H1 (cell line): Measurements from ENCODE around the gene IL4. TPM values are rescaled to one million over a fixed set of nuclear protein-coding genes. Genes with fewer than 3 reads are reported as not detected.

Experiments used
- CTCF ChIA-PET: fragments of 300-600 bp; sonication (Branson Sonifier 250); formaldehyde crosslinking; loops from one replicate; lab custom pipeline; 2021; ENCODE audit not compliant: partially characterized antibody; lab: Charles Lee
- POLR2A ChIA-PET: fragments of 300-600 bp; sonication (Branson Sonifier 250); formaldehyde crosslinking; loops from one replicate; lab custom pipeline; 2021; ENCODE audit warnings: inconsistent platforms; ENCODE audit not compliant: partially characterized antibody; lab: Charles Lee
- DNase-seq, 2 experiments: peaks; one replicate each; pipeline versions ENCODE4 v3.0.0 to v3.0.0-alpha.2; 2010 to 2022; ENCODE audit warnings: low spot score in 2 of 2, low read depth in 1 of 2, mixed read lengths in 1 of 2
- FAIRE-seq: peaks from 2 replicates; lab custom pipeline; 2011; peaks lifted over from hg19 to GRCh38; lab: Jason Lieb, UNC
- H2AFZ ChIP-seq: 2 replicates; pipeline ENCODE4 v1.8.1; 2012; ENCODE audit warnings: low read length, inconsistent platforms
- H2AK5ac ChIP-seq: 2 replicates; pipeline ENCODE4 v1.6.1; 2013; ENCODE audit warnings: low read depth, low read length
- H2BK120ac ChIP-seq: replicated peaks from 2 replicates; pipeline ENCODE3; 2013; ENCODE audit warnings: low read depth, low read length, inconsistent platforms
- H2BK12ac ChIP-seq: 2 replicates; pipeline ENCODE4 v1.6.1; 2013; ENCODE audit warnings: low read depth, low read length
- H2BK15ac ChIP-seq: 2 replicates; pipeline ENCODE4 v1.6.1; 2013; ENCODE audit warnings: low read length
- H2BK20ac ChIP-seq: 2 replicates; pipeline ENCODE4 v1.6.1; 2013; ENCODE audit warnings: low read length
- H2BK5ac ChIP-seq: 2 replicates; pipeline ENCODE4 v1.6.1; 2013; ENCODE audit warnings: low read depth, low read length
- H3K14ac ChIP-seq: 2 replicates; pipeline ENCODE4 v1.6.1; 2013; ENCODE audit warnings: inconsistent platforms; ENCODE audit not compliant: insufficient read length
- H3K18ac ChIP-seq: 2 replicates; pipeline ENCODE4 v1.6.1; 2013; ENCODE audit warnings: low read length; ENCODE audit errors: extremely low read depth
- H3K23ac ChIP-seq: 2 replicates; pipeline ENCODE4 v1.6.1; 2013; ENCODE audit warnings: inconsistent platforms; ENCODE audit not compliant: insufficient read length
- H3K23me2 ChIP-seq: 2 replicates; pipeline ENCODE4 v1.6.1; 2013; ENCODE audit warnings: low read depth, low read length
- H3K27ac ChIP-seq: 2 replicates; pipeline ENCODE4 v1.6.1; 2011; ENCODE audit warnings: low read depth, low read length, inconsistent platforms
- H3K27me3 ChIP-seq, 4 experiments: replicated peaks in 1 of 4; 1 replicate in 1 of 4; 2 replicates in 3 of 4; pipeline versions ENCODE4 v1.6.1 to v1.8.1; 2011 to 2013; ENCODE audit warnings: low read length in 3 of 4, mild to moderate bottlenecking in 3 of 4, inconsistent platforms in 2 of 4, mixed read lengths in 2 of 4, moderate library complexity in 1 of 4; ENCODE audit not compliant: control insufficient read depth in 3 of 4, insufficient read depth in 3 of 4; ENCODE audit errors: extremely low read depth in 1 of 4
- H3K36me3 ChIP-seq, 4 experiments: 2 replicates each; pipeline versions ENCODE4 v1.6.1 to v1.8.1; 2011 to 2013; ENCODE audit warnings: mild to moderate bottlenecking in 4 of 4, low read length in 3 of 4, moderate library complexity in 2 of 4, control low read depth in 1 of 4, inconsistent platforms in 1 of 4; ENCODE audit not compliant: insufficient read depth in 4 of 4, control insufficient read depth in 2 of 4
- H3K4ac ChIP-seq: replicated peaks from 2 replicates; pipeline ENCODE3; 2013; ENCODE audit warnings: low read length, low read depth, mixed read lengths, inconsistent platforms; ENCODE audit not compliant: insufficient read length
- H3K4me1 ChIP-seq, 4 experiments: replicated peaks in 1 of 4; 1 replicate in 1 of 4; 2 replicates in 3 of 4; pipeline versions ENCODE4 v1.6.1 to v1.8.1; 2011 to 2013; ENCODE audit warnings: low read length in 3 of 4, inconsistent platforms in 2 of 4, mixed read lengths in 1 of 4; ENCODE audit not compliant: insufficient read depth in 4 of 4, control insufficient read depth in 3 of 4
- H3K4me2 ChIP-seq, 2 experiments: 2 replicates each; pipeline versions ENCODE4 v1.6.1 to v1.8.1; 2011 to 2013; ENCODE audit warnings: low read depth in 2 of 2, low read length in 2 of 2, control low read depth in 1 of 2, inconsistent platforms in 1 of 2, mild to moderate bottlenecking in 1 of 2; ENCODE audit not compliant: insufficient read depth in 1 of 2
- H3K4me3 ChIP-seq, 4 experiments: fragments of 200-600, 300-600 bp in 1 of 4; sonication (generic), shearing (Covaris generic), sonication (Bioruptor Twin) in 1 of 4; 2 replicates each; pipeline versions ENCODE4 v1.5.1 to v1.8.1; 2011 to 2016; ENCODE audit warnings: low read length in 4 of 4, low read depth in 3 of 4, control low read depth in 2 of 4, inconsistent platforms in 2 of 4, mild to moderate bottlenecking in 2 of 4, mixed read lengths in 1 of 4, moderate library complexity in 1 of 4; ENCODE audit not compliant: insufficient read depth in 2 of 4; ENCODE audit errors: extremely low read depth in 1 of 4
- H3K56ac ChIP-seq: replicated peaks from 2 replicates; pipeline ENCODE3; 2013; ENCODE audit warnings: low read depth, mild to moderate bottlenecking, mixed read lengths, low read length, inconsistent platforms; ENCODE audit not compliant: insufficient read length
- H3K79me1 ChIP-seq: 2 replicates; pipeline ENCODE4 v1.6.1; 2013; ENCODE audit warnings: low read depth, low read length, control low read depth
- H3K79me2 ChIP-seq, 2 experiments: 2 replicates each; pipeline versions ENCODE4 v1.6.1 to v1.8.1; 2012 to 2013; ENCODE audit warnings: low read length in 2 of 2, mild to moderate bottlenecking in 2 of 2, inconsistent platforms in 1 of 2; ENCODE audit not compliant: insufficient read depth in 2 of 2, control insufficient read depth in 1 of 2
- H3K9ac ChIP-seq, 4 experiments: replicated peaks in 1 of 4; 1 replicate in 1 of 4; 2 replicates in 3 of 4; pipeline versions ENCODE4 v1.6.1 to v1.8.1; 2011 to 2013; ENCODE audit warnings: low read depth in 3 of 4, low read length in 3 of 4, control low read depth in 2 of 4, mild to moderate bottlenecking in 2 of 4, moderate library complexity in 2 of 4, inconsistent platforms in 1 of 4; ENCODE audit errors: extremely low read depth in 1 of 4
- H3K9me3 ChIP-seq, 2 experiments: 2 replicates each; pipeline versions ENCODE4 v1.6.1 to v1.8.1; 2012 to 2013; ENCODE audit warnings: mild to moderate bottlenecking in 2 of 2, moderate library complexity in 2 of 2, control low read depth in 1 of 2, inconsistent platforms in 1 of 2, low read depth in 1 of 2, low read length in 1 of 2, mixed read lengths in 1 of 2; ENCODE audit not compliant: insufficient read depth in 2 of 2
- H4K20me1 ChIP-seq, 2 experiments: replicated peaks in 1 of 2; 2 replicates each; pipeline versions ENCODE3 to v1.8.1; 2011 to 2013; ENCODE audit warnings: inconsistent platforms in 2 of 2, low read length in 2 of 2, mild to moderate bottlenecking in 1 of 2; ENCODE audit not compliant: insufficient read depth in 2 of 2, control insufficient read depth in 1 of 2
- H4K5ac ChIP-seq: 2 replicates; pipeline ENCODE4 v1.6.1; 2013; ENCODE audit warnings: low read length, low read depth, mixed read lengths, inconsistent platforms; ENCODE audit not compliant: insufficient read length
- H4K8ac ChIP-seq: 2 replicates; pipeline ENCODE4 v1.8.0; 2013; ENCODE audit warnings: mild to moderate bottlenecking, moderate library complexity, low read length, inconsistent platforms; ENCODE audit not compliant: insufficient read depth; ENCODE audit errors: extremely low read depth
- H4K91ac ChIP-seq: replicated peaks from 2 replicates; pipeline ENCODE3; 2013; ENCODE audit warnings: low read length, mixed read lengths, inconsistent platforms; ENCODE audit not compliant: insufficient read length
- CHD2 ChIP-seq: IDR thresholded peaks from 2 replicates; pipeline ENCODE4 v1.6.1; 2012; ENCODE audit warnings: low read length, improper control_type of control experiment
- CREB1 ChIP-seq: IDR thresholded peaks from 2 replicates; pipeline ENCODE4 v1.6.1; 2012; ENCODE audit warnings: inconsistent platforms
- EP300 ChIP-seq, 2 experiments: IDR thresholded peaks; 1 replicate in 1 of 2; 2 replicates in 1 of 2; pipeline ENCODE4 v1.6.1; 2011 to 2012; ENCODE audit warnings: low read depth in 2 of 2, low read length in 2 of 2, mild to moderate bottlenecking in 2 of 2, borderline replicate concordance in 1 of 2, inconsistent platforms in 1 of 2, moderate library complexity in 1 of 2
- GABPA ChIP-seq: IDR thresholded peaks from 2 replicates; pipeline ENCODE4 v1.6.1; 2011; ENCODE audit warnings: mild to moderate bottlenecking, low read length, moderate library complexity, borderline replicate concordance; ENCODE audit not compliant: insufficient read depth
- JUN ChIP-seq: IDR thresholded peaks from 2 replicates; pipeline ENCODE4 v1.6.1; 2011; ENCODE audit warnings: low read depth, mild to moderate bottlenecking, improper control_type of control experiment, low read length
- MAFK ChIP-seq: IDR thresholded peaks from 2 replicates; pipeline ENCODE4 v1.6.1; 2012; ENCODE audit warnings: low read depth, mild to moderate bottlenecking, improper control_type of control experiment, low read length
- PHF8 ChIP-seq: fragments of 200-600 bp; sonication (generic); conservative IDR thresholded peaks from 2 replicates; pipeline ENCODE4 v1.7.1; 2012; ENCODE audit warnings: low read depth, mild to moderate bottlenecking, inconsistent platforms, low read length, moderate library complexity
- POLR2A ChIP-seq, 2 experiments: IDR thresholded peaks; 1 replicate in 1 of 2; 2 replicates in 1 of 2; pipeline ENCODE4 v1.6.1; 2011; ENCODE audit warnings: low read depth in 2 of 2, low read length in 2 of 2, mild to moderate bottlenecking in 2 of 2; ENCODE audit errors: control extremely low read depth in 1 of 2
- RAD21 ChIP-seq, 2 experiments: IDR thresholded peaks in 1 of 2; conservative IDR thresholded peaks in 1 of 2; 2 replicates each; pipeline ENCODE4 v1.6.1; 2011; ENCODE audit warnings: low read depth in 2 of 2, low read length in 2 of 2, improper control_type of control experiment in 1 of 2, inconsistent platforms in 1 of 2, mild to moderate bottlenecking in 1 of 2, moderate library complexity in 1 of 2
- SP1 ChIP-seq: IDR thresholded peaks from 2 replicates; pipeline ENCODE4 v1.6.1; 2011; ENCODE audit warnings: low read depth, low read length
- TAF1 ChIP-seq: IDR thresholded peaks from 2 replicates; pipeline ENCODE4 v1.6.1; 2011; ENCODE audit warnings: mild to moderate bottlenecking, low read depth, low read length
- YY1 ChIP-seq: IDR thresholded peaks from 2 replicates; pipeline ENCODE4 v1.6.1; 2011; ENCODE audit warnings: low read depth, mild to moderate bottlenecking, low read length
- ZNF274 ChIP-seq: IDR thresholded peaks from 2 replicates; pipeline ENCODE4 v1.7.0; 2012; ENCODE audit warnings: low read length, borderline replicate concordance; ENCODE audit errors: extremely low read depth
- WGBS, 2 experiments: shearing (Covaris generic) in 1 of 2; methylation state at CpG; one replicate each; pipeline versions ENCODE4 v1.1.6 to v1.1.7; 2013 to 2015; ENCODE audit warnings: low lambda C conversion rate in 2 of 2, mixed read lengths in 2 of 2, inconsistent platforms in 1 of 2, low coverage in 1 of 2, missing lambda C conversion rate in 1 of 2; ENCODE audit not compliant: insufficient replicate concordance in 2 of 2, insufficient coverage in 1 of 2, insufficient read length in 1 of 2; ENCODE audit errors: extremely low coverage in 1 of 2, missing lambda C conversion rate in 1 of 2; 5-methylcytosine and 5-hydroxymethylcytosine counted together
- polyA plus RNA-seq, 7 experiments: library from polyadenylated mRNA; depleted of rRNA in 3 of 7; stranded (reverse) in 5 of 7; unstranded in 2 of 7; fragments of >200 nt in 5 of 7; fragments of 200-250 nt in 2 of 7; gene quantifications; 1 replicate in 5 of 7; 2 replicates in 1 of 7; 4 replicates in 1 of 7; pipeline versions ENCODE4 v1.2.1 to v1.2.3, GENCODE V29; 2011 to 2013; ENCODE audit warnings: missing spikeins in 2 of 7, mixed read lengths in 2 of 7
- total RNA-seq: library from RNA; stranded (reverse); fragmentation: NEBNext Ultra II Directional; extraction: Animal tissue kit (Norgen Biotek cat#: 25700); gene quantifications from 2 replicates; pipeline ENCODE4 v1.2.1, GENCODE V29; 2021

IL4 gene
- total and polyA plus RNA-seq, 2 of the 8 experiments (the other 6 are each of a cell fraction or from before 2014, with no cell fraction given): not detected

GRCh38 chr5:132665574-132666080, 8.2 kb upstream of the IL4 start:
- FAIRE-seq: no peak
- H3K4me3 ChIP-seq: no peak overlapping the region
- TF ChIP-seq SP1 (no peak), GABPA (no peak), PHF8 (no peak), RAD21 (IDR thresholded peaks at IDR 0.05 in 1 of 2, conservative IDR thresholded peaks at IDR 0.05 in 1 of 2; ENCODE audit: low read depth in 2 of 2, low read length in 2 of 2) (no peak), CREB1 (no peak), CHD2 (no peak), YY1 (no peak), POLR2A (IDR thresholded peaks at IDR 0.05; ENCODE audit: control extremely low read depth in 1 of 2, low read depth in 2 of 2, low read length in 2 of 2) (no peak), EP300 (IDR thresholded peaks at IDR 0.05; ENCODE audit: borderline replicate concordance in 1 of 2, low read depth in 2 of 2, low read length in 2 of 2) (no peak), MAFK (no peak), ZNF274 (no peak), JUN (no peak), TAF1 (no peak)
- TF ChIP-seq, all 59 proteins: peak for 0
- H4K20me1 ChIP-seq: no peaks in the 10 kb centered on the region
- DNase-seq: no peak
- no peak overlapping the region for H3K56ac ChIP-seq
- peaks cover 0 to 3% (median 0%) of the 10 kb centered on the region in 4 experiments; a peak in 1 of 7 replicates for H3K4me1 ChIP-seq
- H3K9ac ChIP-seq: no peak overlapping the region
- WGBS, 2 experiments: 85% methylated on average over 21 of the region's 21 CpGs; no CpG with 5 or more reads in 1 of the 2 experiments
- no peak overlapping the region for H3K23ac ChIP-seq
- H3K4ac ChIP-seq: no peak overlapping the region
- no peak overlapping the region for H3K14ac ChIP-seq
- H3K79me2 ChIP-seq: no peaks in the 10 kb centered on the region
- H2AK5ac ChIP-seq: no peak overlapping the region
- H2BK15ac ChIP-seq: no peak overlapping the region
- H3K23me2 ChIP-seq: no peaks in the 10 kb centered on the region
- H2AFZ ChIP-seq: no peak overlapping the region
- no peaks in the 10 kb centered on the region for H3K36me3 ChIP-seq
- H3K79me1 ChIP-seq: no peaks in the 10 kb centered on the region
- no peaks in the 10 kb centered on the region; a peak in 1 of 7 replicates for H3K27me3 ChIP-seq
- no peak overlapping the region for H2BK20ac ChIP-seq
- ChIA-PET POLR2A (interaction anchor here (0.5 kb wide), 1 partner anchor 107 kb away, joined by 3 read pairs; no protein-coding TSS in a partner anchor), CTCF (interaction anchor here (0.7 to 2.2 kb wide), 3 partner anchors 9 to 95 kb away, joined by 3 to 8 read pairs (median 3); no protein-coding TSS in a partner anchor)
- no peak overlapping the region for H2BK5ac ChIP-seq
- no peak overlapping the region for H3K27ac ChIP-seq
- H2BK12ac ChIP-seq: no peak overlapping the region
- H4K8ac ChIP-seq: no peak overlapping the region
- no peak overlapping the region for H4K91ac ChIP-seq
- no peak overlapping the region for H2BK120ac ChIP-seq
- no peaks in the 10 kb centered on the region for H3K9me3 ChIP-seq
- no peak overlapping the region for H4K5ac ChIP-seq
- no peak overlapping the region for H3K18ac ChIP-seq
- H3K4me2 ChIP-seq: no peak overlapping the region
